HG03520 (cell line): ENCODE data around the gene RCOR1.

Source experiments
- ATAC-seq: cut with Tn5 transposase; IDR thresholded peaks from one replicate; pipeline ENCODE4 v1.9.1; 2021; ENCODE audit warnings: mild to moderate bottlenecking, moderate library complexity; ENCODE audit not compliant: unreplicated experiment

The RCOR1 gene

GRCh38 chr14:102770147-102771123, 178.0 kb downstream of the RCOR1 start:
- ATAC-seq, result no peak

GRCh38 chr14:102771144-102771543, 178.7 kb downstream of the RCOR1 start:
- no peak for ATAC-seq

DNA sequence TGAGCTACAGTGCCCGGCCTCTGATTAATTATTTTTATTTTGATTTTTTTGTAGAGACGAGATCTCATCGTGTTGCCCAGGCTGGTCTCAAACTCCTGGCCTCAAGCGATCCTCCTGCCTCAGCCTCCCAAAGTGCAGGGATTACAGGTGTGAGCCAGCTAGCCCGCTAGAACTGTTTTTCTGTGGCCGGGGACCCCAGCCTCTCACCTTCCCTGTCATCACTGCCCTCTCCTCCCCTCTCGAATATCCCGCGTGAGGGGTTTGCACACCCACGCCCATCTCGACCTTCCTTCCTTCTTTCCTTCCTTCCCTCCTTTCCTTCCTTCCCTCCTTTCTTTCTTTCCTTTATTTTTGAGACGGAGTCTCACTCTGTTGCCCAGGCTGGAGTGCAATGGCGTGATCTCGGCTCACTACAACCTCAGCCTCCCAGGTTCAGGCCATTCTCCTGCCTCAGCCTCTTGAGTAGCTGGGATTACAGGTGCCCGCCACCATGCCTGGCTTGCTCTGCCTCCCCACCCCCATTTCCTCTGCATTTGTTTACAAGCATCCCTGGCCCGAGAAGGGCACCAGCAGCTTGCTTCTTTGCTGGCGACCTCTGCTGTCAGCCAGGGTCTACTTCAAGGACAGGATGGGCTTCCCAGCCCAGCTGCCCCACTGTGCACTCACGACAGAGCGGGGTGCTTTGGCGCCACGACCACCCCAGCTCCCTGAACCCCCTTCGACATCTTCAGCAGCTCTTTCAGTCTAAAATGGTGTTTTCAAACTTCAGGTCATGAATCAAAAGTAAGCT, 180.5 kb downstream of the RCOR1 start:
- no peak for ATAC-seq

DNA sequence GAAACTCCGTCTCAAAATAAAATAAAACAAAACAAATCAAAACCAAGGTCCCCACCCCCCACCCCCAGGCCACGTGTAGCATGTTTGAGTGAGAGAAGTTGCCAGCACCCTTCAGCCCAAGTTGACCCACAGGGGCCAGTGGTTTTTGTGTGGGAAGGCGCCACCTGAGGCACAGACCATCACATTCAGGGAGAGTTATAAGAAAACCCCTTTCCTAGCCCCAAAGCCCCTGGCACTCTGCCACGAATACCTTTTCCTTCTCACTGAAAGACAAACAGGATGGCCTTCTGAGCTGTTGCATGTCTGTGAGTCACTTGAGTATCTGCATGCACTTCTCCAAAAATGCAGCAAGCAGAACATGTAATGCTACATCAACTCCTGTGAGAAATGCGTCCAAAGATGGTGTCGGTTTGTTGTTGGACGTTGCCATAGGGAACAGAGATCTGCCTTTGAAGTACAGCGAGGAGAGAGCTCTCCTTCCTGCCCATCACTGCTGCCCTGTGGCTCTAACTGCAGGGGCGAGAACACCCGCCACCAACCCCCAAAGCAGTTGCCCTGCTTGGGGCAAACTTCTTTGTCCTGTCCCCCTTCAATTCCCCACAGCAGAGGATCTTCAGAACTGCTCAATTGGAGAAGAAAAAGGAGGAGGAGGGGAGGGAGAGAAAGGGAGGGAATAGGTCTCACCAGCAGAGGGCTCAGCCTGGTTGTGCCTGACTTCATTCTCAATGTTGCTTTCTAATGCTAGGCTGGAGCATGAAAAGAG, 182.1 kb downstream of the RCOR1 start:
- peak; percentile 33 for ATAC-seq

DNA sequence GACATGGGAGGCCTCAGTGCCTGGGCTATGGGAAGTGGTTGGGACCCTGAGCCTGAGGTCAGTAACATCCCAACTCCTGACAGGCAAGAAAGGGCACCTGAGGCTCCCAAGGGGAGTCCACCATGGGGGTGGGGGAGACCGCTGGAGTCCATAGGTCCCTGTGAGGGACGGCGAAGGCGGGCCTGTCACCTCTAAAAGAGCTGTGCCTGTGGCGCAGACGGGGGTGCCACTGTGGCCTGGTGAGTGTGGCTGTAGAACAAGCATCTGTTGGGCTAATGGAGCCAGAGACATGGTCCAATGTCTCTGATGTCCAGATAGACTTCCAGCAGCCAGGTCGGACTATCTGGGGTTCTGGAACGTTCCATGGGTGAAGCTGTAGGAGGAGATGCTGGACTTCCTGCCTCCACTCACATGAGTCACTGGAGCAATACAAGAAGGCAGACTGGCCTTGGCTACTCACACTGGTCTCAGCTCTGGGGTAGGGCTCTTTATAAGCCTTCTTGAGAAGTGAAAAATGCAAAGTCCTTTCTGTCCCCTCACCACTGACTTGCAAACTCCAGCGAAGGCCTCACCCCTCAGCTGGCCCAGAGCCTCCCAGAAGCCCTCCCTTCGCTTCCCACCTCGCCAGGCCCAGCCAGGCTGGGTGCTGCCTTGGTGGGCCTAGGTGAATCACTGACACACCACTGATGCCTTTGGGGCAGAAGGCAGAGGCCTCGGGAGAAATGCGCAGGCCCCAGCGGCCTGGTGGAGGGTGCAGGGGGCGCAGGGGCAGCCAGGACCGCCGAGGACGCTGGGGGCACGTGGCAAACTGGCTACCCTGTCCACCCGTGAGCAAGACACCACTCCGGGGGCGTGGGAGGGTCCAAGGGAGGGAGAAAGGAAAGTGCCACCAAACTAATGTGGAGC, 183.7 kb downstream of the RCOR1 start:
- no peak for ATAC-seq

DNA sequence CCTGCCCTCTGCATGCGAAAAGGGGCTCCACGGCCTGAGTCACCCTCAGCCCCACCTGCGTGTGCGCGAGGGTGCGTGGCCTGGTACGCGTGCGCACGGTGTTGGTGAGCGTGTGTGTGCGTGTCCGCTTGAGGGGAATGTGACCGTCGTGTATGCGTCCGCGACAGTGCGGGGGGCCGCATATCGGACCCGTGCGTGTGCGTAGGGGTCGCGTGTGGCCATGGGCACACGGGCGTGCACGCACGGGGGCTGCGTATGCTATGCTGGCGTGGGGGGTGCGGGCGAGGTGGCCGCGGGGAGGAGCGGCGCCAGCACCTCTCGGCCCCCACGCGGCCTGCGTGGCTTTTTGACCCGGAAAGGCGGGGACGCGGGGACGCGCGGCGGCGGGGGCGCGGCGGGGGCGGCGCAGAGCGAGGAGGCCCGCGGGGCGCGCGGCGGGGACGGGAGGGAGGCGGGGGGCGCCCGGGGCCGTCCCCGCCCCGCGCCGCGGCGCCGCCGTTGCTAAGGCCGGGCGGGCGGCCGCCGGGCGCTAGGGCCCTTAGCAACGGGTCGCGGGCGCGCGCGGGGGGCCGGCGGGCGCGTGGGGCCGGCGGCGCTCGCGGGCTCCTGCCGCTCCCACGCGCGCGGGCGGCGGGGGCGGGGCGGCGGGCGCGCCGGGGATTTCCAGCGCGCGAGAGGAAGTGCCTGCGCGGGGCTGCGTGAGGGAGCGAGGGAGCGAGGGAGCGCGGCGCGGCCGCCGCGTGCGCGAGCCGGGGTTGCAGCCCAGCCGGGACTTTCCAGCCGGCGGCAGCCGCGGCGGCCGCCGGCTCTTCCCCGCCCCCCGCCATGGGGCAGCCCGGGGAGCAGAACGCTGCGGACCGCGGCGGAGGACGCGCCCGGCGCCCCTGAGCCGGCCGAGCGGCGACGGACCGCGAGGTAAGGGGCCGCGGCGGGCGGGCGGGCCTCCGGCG, 184.6 kb downstream of the RCOR1 start, which contains the start of gene TRAF3:
TRAF3 (plus strand) TSS at position 689 of the 950 bp plus-strand sequence. CDS start 92,753 bp downstream, outside the sequence.
- peak; percentile 58 for ATAC-seq

DNA sequence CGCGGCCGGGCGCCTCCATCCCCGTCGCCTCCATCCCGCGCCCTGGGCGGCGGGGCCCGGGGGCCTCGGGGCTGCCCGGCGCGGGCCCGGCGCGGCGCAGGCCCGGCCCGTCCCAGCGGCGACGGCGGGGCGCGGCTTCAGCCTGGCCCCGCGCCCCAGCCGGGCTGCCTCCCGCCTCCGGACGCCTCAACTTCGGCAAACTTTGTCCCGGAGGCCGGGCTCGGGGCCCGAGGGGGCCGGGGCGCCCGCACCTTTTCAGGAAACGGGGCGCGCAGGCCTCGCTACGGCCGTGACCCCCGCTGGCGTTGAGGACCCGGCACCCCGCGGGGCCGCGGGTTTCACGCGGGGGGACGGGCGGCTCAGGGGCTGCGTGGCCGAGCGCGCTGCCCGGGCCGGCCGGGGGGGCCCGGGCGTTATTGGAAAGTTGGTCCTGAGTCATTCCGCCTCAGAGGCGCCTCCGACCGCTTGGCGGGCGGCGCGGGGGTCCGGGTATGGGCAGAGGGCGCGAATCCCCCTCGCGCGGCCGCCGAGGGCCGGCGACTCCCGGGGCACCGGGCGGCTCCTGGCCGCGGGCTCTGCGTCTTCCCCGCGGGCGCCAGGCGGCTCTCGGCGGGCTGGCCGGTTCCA, 185.4 kb downstream of the RCOR1 start:
- ATAC-seq, result peak; percentile 14

DNA sequence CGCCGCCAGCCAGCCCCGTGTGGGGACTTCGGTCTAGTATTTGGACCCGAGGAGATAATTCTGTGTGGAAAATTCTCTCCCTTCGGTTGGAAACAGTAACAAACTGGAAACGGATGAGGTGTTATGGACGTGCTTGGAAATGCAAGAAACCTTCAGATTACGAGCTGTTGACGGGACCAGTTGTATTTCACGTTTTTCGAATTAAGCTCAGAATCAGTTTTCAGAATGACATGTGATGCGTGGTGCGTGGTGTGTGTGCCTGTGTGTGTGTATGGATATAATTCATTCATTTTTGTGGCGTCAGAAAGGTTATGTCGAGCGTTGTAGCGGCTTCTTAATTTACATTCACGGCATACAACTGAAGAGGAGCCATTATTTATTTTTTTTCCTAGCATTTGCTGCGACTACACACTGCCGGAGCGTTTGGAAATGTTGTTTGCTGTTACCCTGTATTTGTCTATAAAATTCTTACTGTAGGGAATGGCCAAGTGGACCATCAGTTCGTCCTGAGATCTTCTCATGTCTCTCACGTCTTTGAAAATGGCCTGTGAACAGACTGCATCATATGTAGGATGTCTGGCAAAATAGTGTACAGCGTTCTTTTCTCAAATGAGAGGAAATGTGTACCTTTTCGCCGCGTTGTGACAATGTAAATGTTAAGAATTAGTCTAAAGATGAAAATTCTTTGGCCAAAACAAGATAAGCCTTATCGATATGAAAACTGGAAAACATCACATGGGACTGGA, 186.1 kb downstream of the RCOR1 start:
- ATAC-seq, result no peak

DNA sequence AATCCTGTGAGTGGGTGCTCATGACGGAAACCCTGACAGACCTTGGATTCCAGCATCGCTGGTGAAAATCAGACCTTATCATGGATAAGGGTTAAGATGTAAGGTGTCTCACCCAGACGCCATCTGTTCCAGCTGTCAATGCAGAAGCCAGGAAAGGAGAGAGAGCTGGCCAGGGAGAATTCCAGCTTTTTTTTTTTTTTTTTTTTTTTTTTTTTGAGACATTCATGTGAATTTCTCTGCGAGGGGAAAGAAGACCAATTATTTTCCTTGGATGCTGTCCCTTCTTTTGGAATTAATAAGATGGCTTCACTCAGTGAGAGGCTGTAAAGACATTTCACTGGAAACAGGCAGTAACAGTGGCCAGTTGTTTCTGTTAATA, 186.6 kb downstream of the RCOR1 start:
- ATAC-seq, result no peak

- no peak for ATAC-seq
Observed at GRCh38 chr14:102779574-102780315, 187.3 kb downstream of the RCOR1 start.
